GM11168 (cell line): ENCODE measurements around the gene GALNT9.
"Not testable (repeated sequence)": the region's sequence is repeated elsewhere in the genome, so short reads cannot be mapped to it uniquely, and the experiment has no call there.

ENCODE experiments used
- in situ Hi-C: fragments of 300-500 bp; cut with MboI; formaldehyde crosslinking; loops from one replicate; pipeline ENCODE4 v1.12.0; 2022; ENCODE audit warnings: low sequenced_read_pairs; ENCODE audit not compliant: unreplicated experiment

The GALNT9 gene

GRCh38 chr12:132259364-132259871, 70.0 kb downstream of the GALNT9 start:
- in situ Hi-C loops = no loop called here

GRCh38 chr12:132258543-132258942, 70.8 kb downstream of the GALNT9 start:
- in situ Hi-C loops = no loop called here

GRCh38 chr12:132257955-132258490, 71.4 kb downstream of the GALNT9 start:
- in situ Hi-C loops = no loop called here

- in situ Hi-C loops = no loop called here
These were observed 72.0 kb downstream of the GALNT9 start for GRCh38 chr12:132257206-132257954.

- in situ Hi-C loops = no loop called here
These were observed 72.7 kb downstream of the GALNT9 start for GRCh38 chr12:132256646-132257045.

GRCh38 chr12:132255642-132256041, 73.7 kb downstream of the GALNT9 start:
- in situ Hi-C loops = no loop called here

GRCh38 chr12:132253698-132254480, 75.5 kb downstream of the GALNT9 start:
- in situ Hi-C loops = no loop called here

- in situ Hi-C loops = not testable (repeated sequence)
These were observed 76.4 kb downstream of the GALNT9 start for GRCh38 chr12:132252981-132253380.

- in situ Hi-C loops = no loop called here
These were observed 77.5 kb downstream of the GALNT9 start for GRCh38 chr12:132251741-132252490.

GRCh38 chr12:132251310-132251709, 78.1 kb downstream of the GALNT9 start:
- in situ Hi-C loops = no loop called here

- in situ Hi-C loops = no loop called here
These were observed 78.7 kb downstream of the GALNT9 start for GRCh38 chr12:132250707-132251106.

GRCh38 chr12:132249689-132250478, 79.5 kb downstream of the GALNT9 start:
- in situ Hi-C loops = no loop called here

GRCh38 chr12:132248453-132249167, 80.8 kb downstream of the GALNT9 start:
- in situ Hi-C loops = no loop called here

- in situ Hi-C loops = no loop called here
These were observed 81.5 kb downstream of the GALNT9 start for GRCh38 chr12:132247718-132248452.

GRCh38 chr12:132246997-132247717, 82.2 kb downstream of the GALNT9 start:
- in situ Hi-C loops = no loop called here

GRCh38 chr12:132245521-132246101, 83.8 kb downstream of the GALNT9 start:
- in situ Hi-C loops = no loop called here

GRCh38 chr12:132244724-132245295, 84.6 kb downstream of the GALNT9 start:
- in situ Hi-C loops = no loop called here
